K562 treated with DMSO at 1 percent for 48 hours (cell line): ENCODE data around the gene RBMY1J. TPM values are rescaled to one million over a fixed set of nuclear protein-coding genes. Genes with fewer than 3 reads are reported as not detected.

ENCODE experiments used
- total RNA-seq: library from RNA; unstranded; fragments of 300-600 nt; gene quantifications from 2 replicates; pipeline ENCODE4 v1.2.3, GENCODE V29; 2022; ENCODE audit warnings: low replicate concordance; ENCODE audit errors: extremely low read depth

The RBMY1J gene
- total RNA-seq: not detected in 2 replicates

GRCh38 chrY:22403110-22403509, at the start of gene RBMY1J:
TSS of gene RBMY1J (plus strand) at chrY:22403410. CDS start at chrY:22405448, 2,038 bp downstream.

Other genes starting within 250 kb of the RBMY1J start
- gene RBMY1F, start 220.5 kb upstream of the RBMY1J start, total RNA-seq: not detected in 2 replicates